Cardiac fibroblast (primary cell): ENCODE results near the gene ELF1.

ENCODE experiments used
- DNase-seq, 2 donors: peaks; one replicate each; pipeline versions ENCODE4 v3.0.0 to v3.0.0-alpha.2; 2010; ENCODE audit warnings: low read depth in 2 of 2
- H3K4me3 ChIP-seq, 2 donors: replicated peaks in 1 of 2; 1 replicate in 1 of 2; 2 replicates in 1 of 2; pipeline ENCODE4 v1.5.1; 2011; ENCODE audit warnings: low read depth in 2 of 2, low read length in 2 of 2, mild to moderate bottlenecking in 2 of 2, moderate library complexity in 1 of 2
- CTCF ChIP-seq: IDR thresholded peaks from one replicate; pipeline ENCODE4 v1.5.1; 2011; ENCODE audit warnings: low read depth, mild to moderate bottlenecking, low read length, inconsistent platforms

ELF1 gene

GRCh38 chr13:40973409-40973808 is 45.7 kb downstream of the ELF1 start:
- H3K4me3 ChIP-seq, result no peak overlapping the region
- no peak for DNase-seq
- no peak for TF ChIP-seq CTCF

GRCh38 chr13:40971321-40971720 is 47.8 kb downstream of the ELF1 start:
- TF ChIP-seq CTCF, result no peak
- DNase-seq, result no peak
- H3K4me3 ChIP-seq, result no peak overlapping the region

GRCh38 chr13:40970803-40971202 is 48.3 kb downstream of the ELF1 start:
- no peak for DNase-seq
- no peak overlapping the region for H3K4me3 ChIP-seq
- TF ChIP-seq CTCF, result no peak

- TF ChIP-seq CTCF, result no peak
- no peak overlapping the region for H3K4me3 ChIP-seq
- no peak for DNase-seq
Observed at GRCh38 chr13:40969169-40969901, 49.8 kb downstream of the ELF1 start.

- no peak for TF ChIP-seq CTCF
- DNase-seq, result no peak
Observed at GRCh38 chr13:40968416-40969000, 50.6 kb downstream of the ELF1 start.

GRCh38 chr13:40966298-40966697 is 52.8 kb downstream of the ELF1 start:
- DNase-seq, result no peak
- no peak overlapping the region for H3K4me3 ChIP-seq
- no peak for TF ChIP-seq CTCF

More at GRCh38 chr13:40968416-40969000, 50.6 kb downstream of the ELF1 start:
- no peak overlapping the region for H3K4me3 ChIP-seq
